GM18499 (cell line): ENCODE data around the gene USP37.

ENCODE experiments used
- ATAC-seq: cut with Tn5 transposase; IDR thresholded peaks from one replicate; pipeline ENCODE4 v1.9.1; 2021; ENCODE audit warnings: moderate number of reproducible peaks; ENCODE audit not compliant: insufficient read depth, unreplicated experiment

USP37 gene

DNA sequence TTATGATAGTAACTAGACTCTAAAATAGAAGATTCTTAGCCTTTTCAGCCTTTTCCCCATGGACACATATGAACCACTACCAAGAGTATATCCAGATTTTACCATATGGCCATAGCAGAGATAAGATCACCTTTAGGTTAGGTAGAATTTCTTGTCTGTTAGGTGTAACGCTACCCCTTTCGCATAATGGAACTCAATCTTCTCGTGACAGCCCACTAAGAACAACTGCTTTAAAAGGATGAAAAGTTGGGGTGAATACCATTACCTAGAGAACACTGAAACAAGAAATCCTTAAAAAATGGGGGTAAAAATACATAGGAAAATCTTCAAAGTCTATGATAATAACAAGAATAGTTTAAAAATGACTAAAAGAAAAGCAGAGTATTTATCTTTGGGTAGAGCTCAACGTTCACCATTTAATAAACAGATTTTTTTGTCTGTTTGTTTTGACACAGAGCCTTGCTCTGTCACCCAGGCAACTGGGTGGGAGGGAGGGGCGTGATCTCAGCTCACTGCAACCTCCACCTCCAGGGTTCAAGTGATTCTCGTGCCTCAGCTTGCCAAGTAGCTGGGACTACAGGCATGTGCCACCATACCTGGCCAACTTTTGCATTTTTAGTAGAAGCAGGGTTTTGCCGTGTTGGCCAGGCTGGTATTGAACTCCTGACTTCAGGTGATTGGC, 82.0 kb downstream of the USP37 start:
- no peak for ATAC-seq

DNA sequence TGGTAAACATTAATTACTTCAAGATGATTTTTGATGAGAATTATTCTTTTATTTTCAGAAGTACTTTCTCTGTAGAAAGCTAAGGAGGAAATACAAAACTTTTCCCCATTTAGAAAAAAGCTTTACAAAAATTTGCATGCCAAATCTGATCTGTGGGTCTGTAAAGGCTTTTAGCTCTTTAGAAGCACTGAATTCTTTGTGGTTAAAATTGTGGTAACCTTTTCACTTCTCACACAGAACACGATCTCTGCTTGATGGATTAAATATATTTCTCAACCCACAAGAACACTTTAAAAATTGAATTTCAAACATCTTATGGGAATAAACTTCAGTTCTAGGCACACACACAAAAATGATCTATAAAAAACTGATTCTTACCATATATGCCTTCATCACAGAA, 85.5 kb downstream of the USP37 start:
- ATAC-seq: no peak

DNA sequence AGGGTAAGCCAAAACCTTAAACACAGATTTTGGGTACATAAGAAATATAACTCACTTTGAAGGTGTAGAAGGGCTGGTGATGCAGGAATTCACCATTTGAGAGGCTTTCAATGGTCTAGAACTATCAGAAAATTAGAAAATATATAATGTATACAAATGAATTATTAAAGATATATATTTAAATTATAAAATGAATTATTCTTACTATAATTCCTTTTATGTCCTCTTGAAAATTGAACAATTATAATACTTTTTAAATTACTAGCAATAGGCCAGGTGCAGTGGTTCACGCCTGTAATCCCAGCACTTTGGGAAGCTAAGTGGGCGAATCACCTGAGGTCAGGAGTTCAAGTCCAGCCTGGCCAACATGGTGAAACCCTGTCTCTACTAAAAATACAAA, 88.6 kb downstream of the USP37 start:
- no peak for ATAC-seq

DNA sequence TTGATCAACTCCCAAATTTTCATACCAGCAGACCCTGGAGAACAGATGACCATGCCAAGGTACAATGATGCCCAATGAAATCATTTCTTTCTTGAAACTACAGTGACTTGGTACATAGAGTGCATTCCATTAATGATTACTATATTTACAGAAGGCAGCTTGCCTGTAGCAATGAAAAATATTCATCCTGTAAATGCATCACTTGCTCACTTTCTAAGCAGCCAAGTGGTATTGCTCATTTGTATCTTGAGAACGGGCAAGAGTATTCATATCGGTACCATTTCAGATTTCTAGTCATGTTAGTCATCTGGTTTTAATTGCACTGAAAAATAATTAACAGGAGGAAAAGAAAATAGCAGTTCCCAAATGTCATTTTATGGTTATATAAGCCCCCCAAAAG, 89.6 kb downstream of the USP37 start:
- ATAC-seq: no peak

DNA sequence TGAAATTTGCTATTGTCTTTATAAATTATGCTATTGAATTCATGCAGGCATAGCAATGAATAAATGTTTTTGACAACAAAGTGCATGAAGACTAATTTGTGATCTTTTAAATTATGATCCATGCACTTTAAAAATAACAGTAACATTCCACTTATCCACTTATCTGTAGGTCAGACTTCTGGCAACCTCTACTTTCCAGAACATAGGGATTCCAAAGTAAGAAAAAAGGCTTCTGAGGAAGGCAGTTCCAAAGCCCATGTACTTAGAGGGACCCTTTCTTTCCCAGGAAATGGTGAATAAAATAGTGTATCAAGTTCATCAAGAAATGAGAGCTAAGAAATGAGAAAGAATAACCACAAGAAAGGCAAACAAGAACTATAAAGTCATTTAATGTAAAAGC, 90.9 kb downstream of the USP37 start:
- ATAC-seq: no peak

DNA sequence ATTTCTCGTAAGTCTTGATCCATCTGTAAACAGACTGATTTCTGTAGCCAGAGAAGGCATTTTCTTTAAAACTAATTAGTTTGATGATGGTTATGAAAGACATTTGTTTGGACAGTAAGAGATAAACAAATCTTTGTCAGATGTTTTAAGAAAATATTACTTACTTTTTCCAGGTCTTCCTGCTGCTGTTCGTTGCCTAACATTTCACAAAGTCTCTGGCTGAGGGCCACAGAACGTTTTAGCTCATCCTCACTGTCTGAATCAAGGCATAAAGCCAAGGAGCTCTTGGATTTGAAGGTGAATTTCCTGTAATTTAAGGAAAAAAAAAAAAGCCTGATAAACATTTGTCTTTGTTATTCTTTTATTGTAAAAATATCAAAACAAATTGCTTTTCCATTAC, 91.5 kb downstream of the USP37 start:
- no peak for ATAC-seq

DNA sequence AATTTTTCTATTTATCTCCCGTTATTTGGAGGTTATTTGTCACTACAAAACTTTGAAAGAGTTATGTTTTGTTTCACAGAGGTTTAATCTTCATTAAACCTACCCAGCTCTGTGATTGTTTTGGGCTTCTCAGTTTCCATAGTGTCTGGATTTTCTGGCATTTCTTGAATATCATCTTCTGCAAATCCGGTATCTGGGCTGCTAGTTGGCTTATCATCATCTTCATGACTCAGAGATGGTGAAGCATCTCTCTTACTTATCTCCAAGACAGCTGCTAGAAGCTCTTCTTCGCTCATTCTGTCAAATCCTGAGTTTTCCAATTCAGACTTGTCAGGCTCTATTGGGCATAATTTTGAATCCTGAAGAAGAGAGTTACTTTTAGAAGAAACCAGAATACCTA, 93.6 kb downstream of the USP37 start:
- no peak for ATAC-seq

DNA sequence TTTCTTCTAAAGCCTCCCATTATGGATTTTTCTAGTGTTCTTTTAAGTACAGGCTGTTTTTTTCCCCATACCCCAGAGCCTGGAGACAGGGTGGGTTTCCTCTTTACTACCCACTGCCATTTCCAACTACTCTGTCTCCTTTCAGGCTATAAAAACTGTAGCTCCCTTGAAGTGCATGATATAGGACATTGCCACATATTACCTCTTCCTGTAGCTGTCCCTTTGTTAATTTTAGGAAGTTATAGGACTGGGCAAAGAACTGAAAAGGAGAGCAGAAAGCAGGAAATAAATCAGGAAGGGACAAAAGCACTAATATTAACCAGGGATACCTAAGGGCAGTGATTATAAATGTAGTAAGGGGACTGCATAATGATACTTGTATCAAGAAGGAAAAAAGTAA, 95.2 kb downstream of the USP37 start:
- no peak for ATAC-seq

DNA sequence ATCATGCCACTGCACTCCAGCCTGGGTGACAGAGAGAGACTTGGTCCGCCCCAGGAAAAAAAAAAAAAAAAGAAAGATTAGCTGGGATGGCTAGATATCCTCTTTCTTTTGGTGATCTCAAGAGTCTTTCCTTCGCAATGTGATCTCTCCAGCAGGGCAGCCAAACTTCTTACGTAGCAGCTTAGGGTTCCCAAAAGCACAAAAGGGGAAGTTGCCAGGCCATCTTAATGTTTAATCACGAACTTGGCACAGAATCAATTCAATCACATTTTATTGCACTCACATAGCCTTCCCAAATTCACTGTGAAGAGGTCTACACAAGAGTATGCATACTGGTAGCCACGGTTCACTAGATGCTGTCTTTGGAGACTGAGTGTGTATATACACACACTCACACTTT, 96.2 kb downstream of the USP37 start:
- ATAC-seq: no peak

DNA sequence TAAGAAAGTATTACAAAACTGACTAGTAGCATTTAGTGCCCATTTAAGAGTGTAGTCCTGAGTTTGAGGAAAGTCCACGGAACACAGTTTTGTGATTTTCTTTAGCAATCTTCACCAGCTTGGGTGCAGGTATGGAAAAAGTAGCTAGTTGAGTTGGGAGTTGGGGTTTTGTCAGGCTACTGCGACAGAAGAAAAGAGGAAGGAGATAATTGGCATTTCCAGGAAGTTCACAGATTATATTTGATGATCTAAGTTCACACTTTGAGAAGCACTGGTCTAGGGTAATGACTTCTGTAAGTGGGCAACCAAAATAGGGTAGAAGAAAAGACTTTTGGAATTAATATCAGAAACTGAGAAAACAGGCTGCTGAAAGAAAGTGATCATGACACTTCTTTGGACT, 97.1 kb downstream of the USP37 start:
- ATAC-seq: no peak

DNA sequence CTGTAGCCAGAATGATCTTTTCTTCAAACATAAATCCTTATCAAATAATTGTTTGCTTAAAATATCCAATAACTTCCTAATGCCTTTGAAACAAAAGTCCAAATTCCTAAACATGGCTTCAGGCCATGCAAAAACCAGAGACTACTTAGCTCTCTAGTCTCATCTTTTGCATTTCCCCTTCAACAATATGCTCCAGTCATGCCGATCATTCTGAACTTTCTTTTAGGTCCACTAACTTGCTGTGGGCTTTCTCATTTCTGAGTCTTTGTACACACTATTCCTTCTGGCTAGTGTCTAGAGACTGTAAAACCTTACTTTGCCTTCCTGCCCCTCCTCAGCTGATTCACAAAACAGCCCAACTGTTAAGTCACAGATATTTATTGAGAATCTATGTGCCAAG, 97.7 kb downstream of the USP37 start:
- ATAC-seq: no peak

DNA sequence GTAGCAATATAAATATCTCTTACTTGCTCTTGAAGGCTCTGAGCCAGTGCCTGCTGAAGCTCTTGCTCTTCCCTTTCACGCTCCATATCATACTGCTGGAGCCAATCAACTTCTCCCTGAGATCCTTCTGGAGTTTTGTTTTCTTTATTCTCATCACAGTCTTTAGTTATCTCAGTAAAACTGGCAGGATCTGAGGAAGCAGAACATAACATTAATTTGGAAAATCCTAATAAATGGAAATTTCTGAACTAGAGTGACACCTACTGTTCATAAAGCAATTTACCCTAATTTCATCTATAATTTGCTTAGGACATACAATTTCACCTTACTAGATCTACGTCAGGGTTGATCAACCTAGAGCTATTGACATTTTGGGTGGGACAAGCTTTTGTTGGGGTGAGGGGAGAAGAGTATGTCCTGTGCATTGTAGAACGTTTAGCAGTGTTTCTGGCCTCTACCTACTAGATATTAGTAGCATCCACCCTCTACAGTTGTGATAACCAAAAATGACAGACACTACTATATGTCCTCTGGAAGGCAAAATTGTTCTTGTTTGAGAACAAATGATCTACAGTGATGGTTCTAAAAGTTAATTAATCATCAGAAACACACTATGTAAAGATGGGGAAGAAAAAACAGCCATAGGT, 102.0 kb downstream of the USP37 start:
- ATAC-seq: no peak

DNA sequence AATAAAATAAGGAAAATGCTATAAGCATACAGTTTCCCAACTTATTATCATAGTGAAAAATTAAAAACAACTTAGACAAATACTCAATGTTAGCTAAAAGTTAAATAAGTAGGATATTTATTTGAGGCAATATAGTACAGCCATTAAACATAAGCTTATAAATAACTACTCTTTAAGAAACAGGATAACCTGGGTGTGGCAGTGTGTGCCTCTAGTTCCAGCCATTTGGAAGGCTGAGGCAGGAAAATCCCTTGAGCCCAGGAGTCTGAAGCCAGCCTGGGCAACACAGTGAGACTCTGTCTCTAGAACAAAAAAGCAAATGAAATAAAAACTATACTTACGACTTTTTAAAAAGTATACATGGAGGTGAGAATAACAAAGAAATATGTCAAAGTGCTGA, 109.6 kb downstream of the USP37 start:
- no peak for ATAC-seq

DNA sequence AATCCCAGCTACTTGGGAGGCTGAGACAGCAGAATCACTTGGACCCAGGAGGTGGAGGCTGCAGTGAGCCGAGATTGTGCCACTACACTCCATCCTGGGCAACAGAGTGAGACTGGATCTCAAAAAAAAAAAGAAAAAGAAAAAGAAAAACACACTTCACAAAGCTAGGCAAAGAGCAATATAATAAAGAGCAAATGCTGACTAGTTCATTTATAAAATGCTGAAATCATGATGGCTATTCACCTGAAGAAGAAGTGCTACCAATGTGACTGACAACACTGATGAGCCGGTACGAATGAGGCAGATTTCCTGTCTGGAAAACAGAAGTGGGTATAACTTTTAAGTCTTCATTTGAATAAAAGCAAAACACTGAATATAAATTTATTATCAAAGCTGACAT, 111.3 kb downstream of the USP37 start:
- ATAC-seq: no peak

DNA sequence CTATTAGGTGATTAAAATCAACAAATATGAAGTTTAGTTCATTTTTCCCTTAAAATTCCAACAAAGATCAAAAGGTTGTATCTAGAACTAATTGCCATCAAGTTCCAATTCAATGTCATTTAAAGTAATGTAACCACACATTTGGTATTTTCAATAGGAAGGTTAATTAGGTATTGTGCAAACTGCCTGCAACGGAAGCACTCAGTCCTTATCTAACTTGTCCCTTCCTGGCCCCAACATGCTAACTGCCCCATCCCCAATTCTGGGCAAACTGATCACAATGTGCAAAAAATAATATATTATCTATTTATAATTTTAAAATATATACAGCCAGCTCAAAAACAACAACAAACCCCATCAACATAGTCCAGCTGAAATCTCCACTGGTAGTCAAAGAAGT, 116.1 kb downstream of the USP37 start:
- ATAC-seq: no peak

DNA sequence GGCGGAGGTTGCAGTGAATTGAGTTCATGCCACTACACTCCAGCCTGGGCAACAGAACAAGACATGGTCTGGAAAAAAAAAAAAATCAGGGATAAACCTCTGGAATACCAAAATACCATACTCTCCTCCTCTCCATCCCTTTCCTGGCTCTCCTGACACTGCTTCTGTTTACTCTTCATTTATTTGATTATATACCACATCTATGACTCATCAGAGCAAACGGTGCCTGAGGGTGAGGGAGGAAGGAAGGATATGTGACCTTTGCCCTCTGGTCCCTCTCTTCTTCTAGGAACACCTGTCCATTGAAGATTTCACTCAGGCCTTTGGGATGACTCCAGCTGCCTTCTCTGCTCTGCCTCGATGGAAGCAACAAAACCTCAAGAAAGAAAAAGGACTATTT, 119.2 kb downstream of the USP37 start:
- no peak for ATAC-seq

DNA sequence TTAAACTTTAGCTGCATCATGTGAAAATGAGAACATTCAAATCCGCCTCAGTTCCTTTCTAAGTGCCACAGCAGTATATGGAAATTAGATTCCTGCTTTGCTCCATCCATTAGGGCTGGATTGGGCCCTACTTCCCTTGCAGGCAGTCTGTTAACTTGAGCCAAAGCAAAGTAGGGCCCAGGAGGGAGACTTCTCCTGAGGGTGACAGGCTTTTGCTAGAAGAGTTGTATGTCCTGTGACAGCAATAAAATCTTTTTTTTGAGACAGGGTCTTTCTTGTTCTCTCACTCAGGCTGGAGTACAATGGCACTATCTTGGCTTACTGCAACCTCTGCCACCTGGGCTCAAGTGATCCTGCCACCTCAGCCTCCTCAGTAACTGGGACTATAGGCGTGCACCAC, 121.1 kb downstream of the USP37 start:
- no peak for ATAC-seq

DNA sequence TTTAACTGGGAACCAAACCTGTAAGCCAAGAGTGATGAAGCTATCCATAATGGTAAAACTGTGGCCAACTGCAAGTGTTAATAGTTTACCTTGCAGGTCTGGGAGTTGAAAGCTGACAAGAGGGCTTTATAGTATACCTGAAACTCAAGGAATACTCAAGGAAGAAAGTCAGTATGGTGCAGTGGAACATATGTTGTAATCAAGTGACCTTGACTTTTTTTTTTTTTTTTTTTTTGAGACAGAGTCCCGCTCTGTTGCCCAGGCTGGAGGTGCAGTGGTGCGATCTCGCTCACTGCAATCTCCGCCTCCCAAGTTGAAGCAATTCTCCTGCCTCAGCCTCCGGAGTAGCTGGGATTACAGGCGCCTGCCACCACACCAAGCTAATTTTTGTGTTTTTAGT, 121.6 kb downstream of the USP37 start:
- ATAC-seq: no peak

DNA sequence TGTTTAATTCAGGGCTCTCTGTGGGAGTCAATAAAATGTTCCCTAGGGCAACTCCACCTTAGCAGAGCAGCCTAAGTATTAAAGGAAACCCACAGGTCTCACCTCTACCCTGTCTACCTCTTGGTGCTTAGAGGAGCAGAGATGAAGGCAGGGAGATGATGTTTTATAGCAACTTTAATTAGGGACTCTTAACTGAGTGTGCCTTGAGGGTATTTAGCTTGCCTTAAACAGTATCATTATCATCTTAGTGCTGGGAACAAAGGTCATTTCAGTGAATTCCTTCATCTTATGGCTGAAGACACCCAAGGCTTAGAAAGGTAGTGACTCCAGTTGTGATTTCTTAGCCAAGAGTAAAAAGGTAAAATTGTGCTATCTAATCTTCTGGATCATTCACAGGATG, 122.5 kb downstream of the USP37 start:
- ATAC-seq: no peak

DNA sequence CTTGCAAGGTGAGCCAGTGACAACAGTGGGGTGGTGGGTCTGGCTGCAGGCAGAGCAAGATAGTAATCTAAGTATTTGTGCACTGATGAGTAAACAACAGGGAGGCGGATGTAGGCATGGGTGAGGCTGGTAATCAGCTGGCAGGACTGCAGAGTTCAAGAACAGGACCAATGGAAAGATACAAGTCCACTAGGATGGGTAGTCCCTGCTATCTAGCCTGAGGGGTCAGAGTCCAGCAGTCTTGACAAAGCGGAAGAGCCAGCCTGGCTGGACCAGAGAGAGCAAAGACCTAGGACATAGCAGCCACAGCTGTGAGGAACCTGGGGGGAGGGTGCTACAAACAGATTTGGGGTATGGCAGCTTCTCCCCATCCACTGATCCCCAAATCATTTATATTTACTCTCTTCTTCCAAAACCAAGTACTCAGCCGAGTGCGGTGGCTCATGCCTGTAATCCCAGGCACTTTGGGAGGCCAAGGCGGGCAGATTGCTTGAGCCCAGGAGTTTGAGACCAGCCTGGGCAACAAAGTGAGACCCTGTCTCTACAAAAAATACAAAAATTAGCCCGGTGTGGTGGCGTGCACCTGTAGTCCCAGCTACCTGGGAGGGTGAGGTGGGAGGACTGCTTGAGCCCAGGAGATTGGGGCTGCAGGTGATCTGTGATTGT, 123.3 kb downstream of the USP37 start:
- ATAC-seq: no peak

DNA sequence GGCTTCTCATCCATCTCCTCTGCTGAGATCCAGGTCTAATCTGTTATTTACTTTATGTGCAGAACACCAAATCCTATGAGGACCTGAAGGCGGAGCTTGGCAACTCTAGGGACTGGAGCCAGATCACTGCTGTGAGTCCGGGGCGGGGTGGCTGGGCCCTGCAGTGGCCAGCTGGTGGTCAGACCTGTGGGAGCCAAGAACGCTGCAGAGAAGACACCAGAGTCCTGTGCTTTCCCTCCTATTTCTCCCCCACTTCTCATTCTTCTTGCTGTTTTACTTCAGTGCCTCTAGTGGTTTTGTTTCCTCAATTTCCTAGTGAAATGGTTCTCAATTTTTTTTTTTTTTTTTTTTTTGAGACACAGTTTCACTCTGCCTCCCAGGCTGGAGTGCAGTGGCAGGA, 129.6 kb downstream of the USP37 start:
- no peak for ATAC-seq

DNA sequence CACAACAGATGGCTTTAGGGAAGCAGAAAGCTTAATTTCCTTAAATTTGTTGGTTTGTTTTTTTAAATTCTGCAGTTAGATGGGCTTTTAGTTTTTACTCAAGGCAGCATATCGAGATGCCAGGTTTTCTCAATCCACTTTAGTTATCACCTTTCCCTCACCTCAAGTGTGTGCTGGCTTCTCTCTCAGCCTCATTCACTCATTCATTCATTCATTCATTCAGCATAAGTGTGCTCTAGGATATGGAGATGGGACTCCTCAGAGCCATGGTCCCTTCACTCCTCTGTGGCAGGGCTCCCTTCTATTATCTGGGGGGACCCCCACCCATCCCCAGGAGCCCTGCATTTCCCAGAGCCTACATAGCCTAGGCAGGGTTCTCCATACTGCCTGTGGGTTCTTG, 130.2 kb downstream of the USP37 start:
- no peak for ATAC-seq
